GM12865 (cell line): ENCODE data around the gene TPST1.

Experiments used
- DNase-seq: peaks from one replicate; pipeline ENCODE4 v3.0.0; 2010; ENCODE audit warnings: low read depth
- H3K4me3 ChIP-seq: 2 replicates; pipeline ENCODE4 v1.5.1; 2011; ENCODE audit warnings: mild to moderate bottlenecking, low read depth, low read length, control low read depth
- CTCF ChIP-seq: IDR thresholded peaks from 2 replicates; pipeline ENCODE4 v1.5.1; 2011; ENCODE audit warnings: low read length, control low read depth, low read depth, inconsistent platforms; ENCODE audit not compliant: insufficient read depth; ENCODE audit errors: missing control alignments

The TPST1 gene

GRCh38 chr7:66250711-66251110, 45.6 kb downstream of the TPST1 start:
- no peak overlapping the region for H3K4me3 ChIP-seq
- TF ChIP-seq CTCF = no peak
- DNase-seq = no peak

DNA sequence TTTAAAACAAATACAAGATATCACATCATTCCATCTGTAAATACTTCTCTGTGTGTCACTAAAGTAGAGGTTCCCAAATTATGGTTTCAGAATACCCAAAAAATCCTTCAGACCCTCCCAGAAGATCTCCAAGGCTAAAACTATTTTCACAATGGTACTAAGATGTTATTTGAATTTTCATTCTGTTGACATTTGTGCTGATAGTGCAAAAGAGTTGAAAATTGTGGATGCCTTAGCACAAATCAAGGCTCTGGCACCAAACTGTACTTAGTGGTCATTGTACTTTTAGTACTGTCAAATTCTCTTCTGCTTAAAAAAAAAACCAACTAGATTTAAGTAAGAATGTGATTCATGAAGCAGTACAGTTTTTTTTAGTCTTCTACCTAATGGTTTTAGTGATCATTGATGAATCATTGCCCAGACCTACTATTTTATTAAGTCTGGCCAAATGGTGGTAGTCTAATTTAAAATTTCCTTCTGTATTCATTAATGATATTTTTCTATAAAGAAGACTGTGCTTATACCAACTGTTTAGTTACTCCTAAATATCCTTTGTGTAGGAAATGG, 50.5 kb downstream of the TPST1 start:
- no peak for TF ChIP-seq CTCF
- no peak overlapping the region for H3K4me3 ChIP-seq
- no peak for DNase-seq

DNA sequence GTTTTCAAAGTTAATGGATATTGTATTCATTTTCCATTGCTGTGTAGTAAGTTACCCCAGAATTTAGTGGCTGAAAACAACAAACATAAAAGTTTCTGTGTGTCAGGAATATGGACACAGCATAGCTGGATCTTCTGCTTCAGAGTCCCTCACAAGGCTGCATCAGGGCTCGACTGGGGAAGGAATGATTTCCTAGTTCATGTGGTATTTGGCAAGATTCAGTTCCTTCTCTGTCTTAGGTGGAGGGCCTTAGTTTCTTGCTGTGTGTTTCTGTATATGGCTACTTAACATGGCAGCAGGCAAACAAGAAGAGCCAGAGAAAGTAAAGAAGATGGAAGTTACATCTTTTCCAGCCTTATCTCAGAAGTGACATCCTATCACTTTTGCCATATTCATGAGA, 51.1 kb downstream of the TPST1 start:
- no peak for TF ChIP-seq CTCF
- DNase-seq = no peak
- H3K4me3 ChIP-seq = no peak overlapping the region

DNA sequence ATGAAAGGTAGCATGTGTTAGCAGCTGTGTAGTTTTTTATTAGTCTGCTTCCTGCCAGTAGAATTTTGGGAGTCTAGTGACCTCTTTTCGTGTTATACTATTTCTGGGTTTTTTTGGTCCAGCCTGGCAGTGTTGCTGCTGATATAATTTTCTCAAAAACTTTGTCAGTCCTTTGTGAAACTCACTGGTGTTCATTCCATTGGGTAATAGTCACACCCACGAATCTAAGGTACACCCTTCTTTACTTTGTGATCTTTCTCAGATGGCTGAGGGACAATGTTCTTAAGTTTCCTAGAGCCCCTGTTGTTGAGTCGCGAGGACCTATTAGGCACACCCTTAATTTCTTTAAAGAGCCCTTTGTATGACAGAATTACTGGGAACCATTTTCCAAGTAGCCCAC, 52.3 kb downstream of the TPST1 start:
- no peak overlapping the region for H3K4me3 ChIP-seq
- TF ChIP-seq CTCF = no peak
- no peak for DNase-seq

DNA sequence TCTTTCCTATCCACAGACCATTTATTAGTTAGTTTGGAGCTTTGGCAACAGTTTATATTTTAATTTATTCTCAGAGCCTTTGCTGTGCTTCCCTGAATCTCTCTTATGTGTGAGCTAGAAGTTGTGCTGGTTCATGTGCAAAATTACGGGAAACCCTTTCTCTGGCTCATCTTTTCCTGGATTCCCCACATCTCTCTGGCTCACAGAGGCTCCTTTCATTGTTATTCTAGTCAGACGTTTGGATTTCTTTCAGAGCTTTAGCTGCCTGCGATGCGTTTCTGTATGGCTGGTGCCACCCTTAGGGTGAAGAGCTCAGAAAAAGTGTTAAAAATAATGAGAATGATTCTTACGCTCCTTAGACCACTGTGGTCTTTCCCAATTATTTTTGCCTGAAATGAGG, 53.3 kb downstream of the TPST1 start:
- no peak for TF ChIP-seq CTCF
- no peak for DNase-seq
- no peak overlapping the region for H3K4me3 ChIP-seq

- no peak for TF ChIP-seq CTCF
- DNase-seq = no peak
- H3K4me3 ChIP-seq = no peak overlapping the region
Observed at GRCh38 chr7:66261941-66262340, 56.8 kb downstream of the TPST1 start.

- DNase-seq = no peak
- no peak for TF ChIP-seq CTCF
- no peak overlapping the region for H3K4me3 ChIP-seq
Observed at GRCh38 chr7:66263936-66264335, 58.8 kb downstream of the TPST1 start.
